Immature natural killer cell (primary cell): ENCODE results near the gene TMEM82. TPM values are rescaled to one million over a fixed set of nuclear protein-coding genes. Genes with fewer than 3 reads are reported as not detected.

Experiments used
- DNase-seq, 3 donors: peaks; one replicate each; pipeline ENCODE4 v3.0.0; 2022; ENCODE audit warnings: mixed read lengths in 1 of 3
- H3K27ac Mint-ChIP-seq, 6 donors: one replicate each; pipeline ENCODE4 v1.8.0; 2020; ENCODE audit warnings: mixed read lengths in 6 of 6, mild to moderate bottlenecking in 5 of 6, inconsistent platforms in 4 of 6, moderate library complexity in 3 of 6
- H3K27me3 Mint-ChIP-seq, 3 donors: one replicate each; pipeline ENCODE4 v1.8.0; 2020 to 2021; ENCODE audit warnings: low read depth in 3 of 3, mild to moderate bottlenecking in 3 of 3, mixed read lengths in 3 of 3, moderate library complexity in 3 of 3, inconsistent platforms in 1 of 3
- H3K36me3 Mint-ChIP-seq, 3 donors: one replicate each; pipeline ENCODE4 v1.8.0; 2020; ENCODE audit warnings: mixed read lengths in 3 of 3, inconsistent platforms in 2 of 3, mild to moderate bottlenecking in 2 of 3
- H3K4me1 Mint-ChIP-seq, 2 donors: one replicate each; pipeline ENCODE4 v1.8.0; 2020; ENCODE audit warnings: inconsistent platforms in 2 of 2, mild to moderate bottlenecking in 2 of 2, mixed read lengths in 2 of 2, moderate library complexity in 1 of 2
- H3K4me3 Mint-ChIP-seq, 5 donors: one replicate each; pipeline ENCODE4 v1.8.0; 2020; ENCODE audit warnings: mild to moderate bottlenecking in 5 of 5, mixed read lengths in 5 of 5, inconsistent platforms in 3 of 5, moderate library complexity in 3 of 5
- H3K9me3 Mint-ChIP-seq, 6 donors: one replicate each; pipeline ENCODE4 v1.8.0; 2020; ENCODE audit warnings: mild to moderate bottlenecking in 6 of 6, mixed read lengths in 6 of 6, inconsistent platforms in 4 of 6, moderate library complexity in 3 of 6
- polyA plus RNA-seq, 3 donors: library from polyadenylated mRNA; unstranded; fragments of 300-500 nt; fragmentation: Illumina TruSeq; gene quantifications; one replicate each; pipeline ENCODE4 v1.2.3, GENCODE V29; 2021

The TMEM82 gene
- polyA plus RNA-seq, 3 donors from 2014 or later = not detected

- Mint-ChIP-seq H3K4me3 (no peak overlapping the region), H3K9me3 (no peaks in the 10 kb centered on the region), H3K27ac (no peak overlapping the region), H3K36me3 (peaks cover 0 to 16% (median 4%) of the 10 kb centered on the region in 3 donors), H3K4me1 (no peaks in the 10 kb centered on the region), H3K27me3 (peaks cover 0 to 4% (median 3%) of the 10 kb centered on the region in 3 donors)
- no peak for DNase-seq
Observed at GRCh38 chr1:15724949-15725880, 17.1 kb upstream of the TMEM82 start.

- no peak for DNase-seq
- Mint-ChIP-seq H3K27me3 (peaks cover 0 to 6% (median 3%) of the 10 kb centered on the region in 3 donors), H3K4me1 (no peaks in the 10 kb centered on the region), H3K36me3 (peaks cover 0 to 16% (median 4%) of the 10 kb centered on the region in 3 donors), H3K4me3 (no peak overlapping the region), H3K9me3 (no peaks in the 10 kb centered on the region), H3K27ac (no peak overlapping the region)
Observed at GRCh38 chr1:15726508-15726907, 15.8 kb upstream of the TMEM82 start.

DNA sequence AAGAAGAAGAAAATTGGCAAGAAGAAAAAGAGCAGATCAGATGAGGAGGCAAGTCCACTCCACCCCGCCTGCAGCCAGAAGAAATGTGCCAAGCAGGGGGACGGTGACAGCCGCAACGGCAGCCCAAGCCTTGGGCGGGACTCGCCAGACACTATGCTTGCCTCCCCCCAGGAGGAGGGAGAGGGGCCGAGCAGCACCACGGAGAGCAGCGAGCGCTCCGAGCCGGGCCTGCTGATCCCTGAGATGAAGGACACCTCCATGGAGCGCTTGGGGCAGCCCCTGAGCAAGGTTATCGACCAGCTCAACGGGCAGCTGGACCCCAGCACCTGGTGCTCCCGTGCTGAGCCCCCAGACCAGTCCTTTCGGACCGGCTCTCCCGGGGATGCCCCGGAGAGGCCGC is 15.3 kb upstream of the TMEM82 start:
- no peak overlapping the region for H3K27ac Mint-ChIP-seq
- no peak overlapping the region for H3K4me3 Mint-ChIP-seq
- peaks cover 0 to 6% (median 3%) of the 10 kb centered on the region in 3 donors for H3K27me3 Mint-ChIP-seq
- no peaks in the 10 kb centered on the region for H3K9me3 Mint-ChIP-seq
- no peaks in the 10 kb centered on the region for H3K4me1 Mint-ChIP-seq
- peaks cover 0 to 16% (median 4%) of the 10 kb centered on the region in 3 donors for H3K36me3 Mint-ChIP-seq
- no peak for DNase-seq

DNA sequence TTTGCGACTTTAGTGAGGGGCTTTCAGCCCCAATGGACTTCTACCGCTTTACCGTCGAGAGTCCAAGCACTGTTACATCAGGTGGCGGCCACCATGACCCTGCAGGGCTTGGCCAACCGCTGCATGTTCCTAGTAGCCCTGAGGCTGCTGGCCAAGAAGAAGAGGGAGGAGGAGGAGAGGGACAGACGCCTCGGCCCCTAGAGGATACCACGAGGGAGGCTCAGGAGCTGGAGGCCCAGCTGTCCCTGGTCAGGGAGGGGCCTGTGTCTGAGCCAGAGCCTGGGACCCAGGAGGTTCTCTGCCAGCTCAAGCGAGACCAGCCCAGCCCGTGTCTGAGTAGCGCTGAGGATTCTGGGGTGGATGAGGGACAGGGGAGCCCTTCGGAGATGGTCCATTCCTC is 14.9 kb upstream of the TMEM82 start:
- no peak overlapping the region for H3K4me3 Mint-ChIP-seq
- peaks cover 0 to 15% (median 4%) of the 10 kb centered on the region in 3 donors for H3K36me3 Mint-ChIP-seq
- H3K27ac Mint-ChIP-seq = no peak overlapping the region
- H3K9me3 Mint-ChIP-seq = no peaks in the 10 kb centered on the region
- peaks cover 0 to 6% (median 3%) of the 10 kb centered on the region in 3 donors for H3K27me3 Mint-ChIP-seq
- DNase-seq = no peak
- H3K4me1 Mint-ChIP-seq = no peaks in the 10 kb centered on the region

- H3K27ac Mint-ChIP-seq = no peak overlapping the region
- no peak for DNase-seq
- H3K9me3 Mint-ChIP-seq = no peaks in the 10 kb centered on the region
- peaks cover 0 to 5% (median 0%) of the 10 kb centered on the region in 3 donors for H3K27me3 Mint-ChIP-seq
- peaks cover 0 to 9% (median 0%) of the 10 kb centered on the region in 3 donors for H3K36me3 Mint-ChIP-seq
- no peaks in the 10 kb centered on the region for H3K4me1 Mint-ChIP-seq
- H3K4me3 Mint-ChIP-seq = no peak overlapping the region
Observed at GRCh38 chr1:15727866-15728534, 14.3 kb upstream of the TMEM82 start.

DNA sequence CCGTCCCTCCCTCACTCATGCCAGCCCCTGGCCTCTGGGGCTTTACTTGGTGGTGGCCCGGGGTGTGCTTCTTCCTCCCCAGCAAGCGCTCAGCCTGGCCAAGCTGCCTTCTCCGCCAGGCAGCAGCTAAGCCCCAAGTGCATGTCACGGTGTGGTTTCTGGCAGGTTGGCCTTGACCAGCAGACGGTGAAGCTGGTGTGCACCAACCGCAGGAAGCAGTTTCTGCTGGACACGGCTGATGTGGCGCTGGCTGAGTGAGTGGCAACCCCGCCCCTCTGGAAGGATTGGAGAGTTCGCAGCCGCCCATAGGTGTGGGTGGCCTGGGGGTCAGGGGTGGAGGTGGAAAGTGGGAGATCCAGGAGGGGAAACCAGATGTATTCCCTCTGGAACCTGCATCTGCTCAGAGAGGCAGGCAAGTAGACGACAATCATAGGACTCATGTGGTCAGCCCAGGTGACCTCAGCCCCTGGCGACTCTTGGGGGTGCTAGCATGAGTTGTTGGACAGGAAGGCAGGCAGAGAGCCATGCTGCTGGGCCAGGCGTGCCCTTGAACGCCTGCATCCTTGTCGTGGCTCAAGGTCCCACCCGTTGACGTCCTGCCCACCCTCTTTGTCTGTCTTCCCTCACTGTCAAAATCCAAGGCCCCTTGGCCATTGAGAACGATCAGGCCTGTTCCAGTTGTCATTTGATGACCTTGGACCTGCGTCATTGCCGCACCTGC is 13.2 kb upstream of the TMEM82 start:
- Mint-ChIP-seq H3K4me1 (no peaks in the 10 kb centered on the region), H3K4me3 (no peak overlapping the region), H3K9me3 (no peaks in the 10 kb centered on the region), H3K36me3 (peaks cover 0 to 12% (median 0%) of the 10 kb centered on the region in 3 donors), H3K27ac (no peak overlapping the region), H3K27me3 (peaks cover 0 to 4% (median 0%) of the 10 kb centered on the region in 3 donors)
- no peak for DNase-seq

DNA sequence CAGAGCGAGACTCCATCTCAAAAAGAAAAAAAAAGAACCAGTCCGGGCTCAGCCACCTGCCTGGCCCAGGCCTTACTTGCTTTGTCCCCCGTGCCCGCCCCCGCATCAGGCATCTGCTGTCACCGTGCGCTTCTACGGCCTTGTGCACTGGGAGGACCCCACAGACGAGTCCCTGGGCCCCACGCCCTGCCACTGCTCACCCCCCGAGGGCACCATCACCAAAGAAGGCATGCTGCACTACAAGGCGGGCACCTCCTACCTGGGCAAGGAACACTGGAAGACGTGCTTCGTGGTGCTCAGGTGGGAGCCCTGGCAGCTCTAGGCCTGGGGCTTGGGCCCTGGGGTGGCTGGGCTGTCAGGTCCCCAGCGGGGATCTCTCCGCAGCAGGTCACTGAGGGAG is 11.9 kb upstream of the TMEM82 start:
- DNase-seq = no peak
- H3K4me1 Mint-ChIP-seq = no peaks in the 10 kb centered on the region
- peaks cover 0 to 4% (median 0%) of the 10 kb centered on the region in 3 donors for H3K27me3 Mint-ChIP-seq
- peaks cover 0 to 12% (median 0%) of the 10 kb centered on the region in 3 donors for H3K36me3 Mint-ChIP-seq
- no peaks in the 10 kb centered on the region for H3K9me3 Mint-ChIP-seq
- no peak overlapping the region for H3K4me3 Mint-ChIP-seq
- no peak overlapping the region for H3K27ac Mint-ChIP-seq

GRCh38 chr1:15730936-15731335 is 11.4 kb upstream of the TMEM82 start:
- Mint-ChIP-seq H3K27ac (no peak overlapping the region), H3K4me1 (no peaks in the 10 kb centered on the region), H3K27me3 (peaks cover 0 to 4% (median 0%) of the 10 kb centered on the region in 3 donors), H3K9me3 (no peaks in the 10 kb centered on the region), H3K4me3 (no peak overlapping the region), H3K36me3 (peaks cover 0 to 10% (median 0%) of the 10 kb centered on the region in 3 donors)
- no peak for DNase-seq

GRCh38 chr1:15731735-15732685 is 10.3 kb upstream of the TMEM82 start:
- DNase-seq = no peak
- Mint-ChIP-seq H3K9me3 (no peaks in the 10 kb centered on the region), H3K36me3 (peaks cover 0 to 4% (median 0%) of the 10 kb centered on the region in 3 donors), H3K27ac (no peak overlapping the region), H3K4me1 (no peaks in the 10 kb centered on the region), H3K4me3 (no peak overlapping the region), H3K27me3 (peaks cover 0 to 4% (median 0%) of the 10 kb centered on the region in 3 donors)

DNA sequence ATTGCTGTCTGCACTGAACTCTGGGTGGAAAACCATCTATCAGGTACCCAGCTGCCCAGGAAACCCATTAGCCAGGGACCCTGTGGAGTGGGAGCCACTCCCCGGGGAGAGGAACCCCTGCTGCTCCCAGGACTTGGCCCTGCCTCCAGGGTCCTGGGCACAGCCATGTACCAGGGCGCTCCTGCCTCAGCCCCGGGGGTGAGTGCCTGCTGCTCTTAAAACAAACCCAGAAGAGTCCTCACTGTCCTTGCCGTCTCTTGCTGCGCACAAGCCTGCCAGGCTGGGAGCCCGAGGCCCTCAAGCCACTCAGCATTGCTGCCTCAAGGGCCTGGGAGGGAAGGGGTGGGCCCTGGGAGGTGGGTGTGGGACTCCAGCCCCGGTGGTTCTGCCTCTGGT is 9.6 kb upstream of the TMEM82 start:
- Mint-ChIP-seq H3K4me1 (no peaks in the 10 kb centered on the region), H3K36me3 (peaks cover 0 to 4% (median 0%) of the 10 kb centered on the region in 3 donors), H3K4me3 (no peak overlapping the region), H3K27ac (no peak overlapping the region), H3K9me3 (no peaks in the 10 kb centered on the region), H3K27me3 (peaks cover 0 to 4% (median 0%) of the 10 kb centered on the region in 3 donors)
- no peak for DNase-seq

- H3K27ac Mint-ChIP-seq = no peak overlapping the region
- peaks cover 0 to 4% (median 0%) of the 10 kb centered on the region in 3 donors for H3K36me3 Mint-ChIP-seq
- H3K4me1 Mint-ChIP-seq = no peaks in the 10 kb centered on the region
- no peak for DNase-seq
- H3K9me3 Mint-ChIP-seq = no peaks in the 10 kb centered on the region
- no peak overlapping the region for H3K4me3 Mint-ChIP-seq
- peaks cover 0 to 4% (median 0%) of the 10 kb centered on the region in 3 donors for H3K27me3 Mint-ChIP-seq
Observed at GRCh38 chr1:15733218-15733725, 9.0 kb upstream of the TMEM82 start.

GRCh38 chr1:15733726-15734226 is 8.5 kb upstream of the TMEM82 start:
- DNase-seq = no peak
- H3K4me3 Mint-ChIP-seq = no peak overlapping the region
- peaks cover 0 to 4% (median 0%) of the 10 kb centered on the region in 3 donors for H3K27me3 Mint-ChIP-seq
- no peaks in the 10 kb centered on the region for H3K4me1 Mint-ChIP-seq
- no peaks in the 10 kb centered on the region for H3K9me3 Mint-ChIP-seq
- H3K36me3 Mint-ChIP-seq = peaks cover 0 to 4% (median 0%) of the 10 kb centered on the region in 3 donors
- H3K27ac Mint-ChIP-seq = no peak overlapping the region
